Neural cell (in vitro differentiated cells): ENCODE measurements around the gene CEL.

ENCODE experiments used
- EP300 ChIP-seq: fragments of 450-650 bp; conservative IDR thresholded peaks from 2 replicates; pipeline ENCODE4 v1.6.1; 2014; ENCODE audit warnings: antibody characterized with exemption, mild to moderate bottlenecking, moderate library complexity; ENCODE audit not compliant: poor library complexity, severe bottlenecking
- EZH2 ChIP-seq: fragments of 200-600, 300-800 bp; shearing (Covaris generic), sonication (generic); IDR thresholded peaks from 2 replicates; pipeline ENCODE4 v1.6.1; 2014; ENCODE audit warnings: antibody characterized with exemption, low read length, borderline replicate concordance, mild to moderate bottlenecking; ENCODE audit not compliant: insufficient read depth, poor library complexity, severe bottlenecking
- MXI1 ChIP-seq: fragments of 450-650 bp; conservative IDR thresholded peaks from 2 replicates; pipeline ENCODE4 v1.6.1; 2014; ENCODE audit warnings: antibody characterized with exemption, mild to moderate bottlenecking; ENCODE audit not compliant: poor library complexity, severe bottlenecking
- POLR2AphosphoS5 ChIP-seq: IDR thresholded peaks from 2 replicates; pipeline ENCODE4 v1.6.1; 2012
- RAD21 ChIP-seq: fragments of 450-650 bp; conservative IDR thresholded peaks from 2 replicates; pipeline ENCODE4 v1.6.1; 2014; ENCODE audit warnings: antibody characterized with exemption, mild to moderate bottlenecking, moderate library complexity
- TAF1 ChIP-seq: IDR thresholded peaks from 2 replicates; pipeline ENCODE4 v1.6.1; 2012; ENCODE audit warnings: low read depth
- TF ChIP-seq, protein P1 (sequence below): fragments of 450-650 bp; IDR thresholded peaks from 2 replicates; pipeline ENCODE4 v1.5.1; 2014; ENCODE audit warnings: antibody characterized with exemption, mild to moderate bottlenecking, moderate library complexity; ENCODE audit not compliant: poor library complexity, severe bottlenecking
- TF ChIP-seq, protein P2 (sequence below): IDR thresholded peaks from 2 replicates; pipeline ENCODE4 v1.6.1; 2012; ENCODE audit warnings: borderline replicate concordance

DNA sequence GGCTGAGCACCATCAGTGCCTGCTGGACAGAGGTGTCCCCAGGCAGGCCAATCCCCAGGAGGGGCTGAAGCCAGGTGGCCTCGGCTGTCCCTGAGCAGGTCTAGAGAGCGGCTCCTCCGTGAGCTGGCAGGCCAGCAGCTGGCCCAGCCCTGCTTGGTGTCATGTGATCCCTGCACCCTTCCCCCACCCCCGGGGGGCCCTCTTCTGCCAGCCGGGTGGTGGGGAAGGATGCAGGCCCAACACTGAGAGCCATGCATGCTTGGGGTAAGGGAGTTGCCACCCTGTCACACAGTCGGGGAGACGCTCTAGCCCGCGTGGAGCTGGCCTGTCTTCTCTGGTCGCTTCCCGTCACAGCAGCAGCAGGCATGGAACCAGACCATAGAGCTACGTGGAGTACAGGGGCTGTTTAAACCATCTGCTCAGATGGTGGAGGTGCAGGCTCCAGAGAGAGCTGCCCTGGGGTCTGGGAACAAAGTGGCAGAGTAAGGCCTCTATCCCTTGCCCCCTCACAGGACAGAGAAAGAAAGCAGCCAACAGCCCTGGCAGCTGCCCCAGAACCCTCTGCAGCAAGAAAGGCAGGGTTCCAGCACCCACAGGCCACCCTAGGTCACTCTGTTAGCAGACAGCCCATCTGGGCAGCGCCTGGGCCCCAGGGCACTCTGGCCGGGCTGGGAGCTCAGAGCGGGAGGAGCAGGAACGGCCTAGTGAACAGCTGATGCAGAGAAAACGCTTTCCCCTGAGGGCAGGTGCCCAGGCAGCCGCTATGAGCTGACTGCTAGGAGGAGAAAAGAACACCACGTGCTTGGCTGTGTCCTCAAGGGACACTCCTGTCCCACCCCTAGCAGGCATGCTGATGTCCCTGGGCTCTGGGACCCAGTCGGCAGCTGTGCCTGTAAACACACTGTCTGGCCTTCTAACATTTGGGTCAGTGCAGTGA lies 52.4 kb downstream of the CEL start:
- TF ChIP-seq, protein P1, sequence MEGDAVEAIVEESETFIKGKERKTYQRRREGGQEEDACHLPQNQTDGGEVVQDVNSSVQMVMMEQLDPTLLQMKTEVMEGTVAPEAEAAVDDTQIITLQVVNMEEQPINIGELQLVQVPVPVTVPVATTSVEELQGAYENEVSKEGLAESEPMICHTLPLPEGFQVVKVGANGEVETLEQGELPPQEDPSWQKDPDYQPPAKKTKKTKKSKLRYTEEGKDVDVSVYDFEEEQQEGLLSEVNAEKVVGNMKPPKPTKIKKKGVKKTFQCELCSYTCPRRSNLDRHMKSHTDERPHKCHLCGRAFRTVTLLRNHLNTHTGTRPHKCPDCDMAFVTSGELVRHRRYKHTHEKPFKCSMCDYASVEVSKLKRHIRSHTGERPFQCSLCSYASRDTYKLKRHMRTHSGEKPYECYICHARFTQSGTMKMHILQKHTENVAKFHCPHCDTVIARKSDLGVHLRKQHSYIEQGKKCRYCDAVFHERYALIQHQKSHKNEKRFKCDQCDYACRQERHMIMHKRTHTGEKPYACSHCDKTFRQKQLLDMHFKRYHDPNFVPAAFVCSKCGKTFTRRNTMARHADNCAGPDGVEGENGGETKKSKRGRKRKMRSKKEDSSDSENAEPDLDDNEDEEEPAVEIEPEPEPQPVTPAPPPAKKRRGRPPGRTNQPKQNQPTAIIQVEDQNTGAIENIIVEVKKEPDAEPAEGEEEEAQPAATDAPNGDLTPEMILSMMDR: no peak
- TF ChIP-seq POLR2AphosphoS5 (no peak), EP300 (no peak), RAD21 (no peak), TAF1 (no peak), MXI1 (no peak), EZH2 (no peak)
- TF ChIP-seq, protein P2, sequence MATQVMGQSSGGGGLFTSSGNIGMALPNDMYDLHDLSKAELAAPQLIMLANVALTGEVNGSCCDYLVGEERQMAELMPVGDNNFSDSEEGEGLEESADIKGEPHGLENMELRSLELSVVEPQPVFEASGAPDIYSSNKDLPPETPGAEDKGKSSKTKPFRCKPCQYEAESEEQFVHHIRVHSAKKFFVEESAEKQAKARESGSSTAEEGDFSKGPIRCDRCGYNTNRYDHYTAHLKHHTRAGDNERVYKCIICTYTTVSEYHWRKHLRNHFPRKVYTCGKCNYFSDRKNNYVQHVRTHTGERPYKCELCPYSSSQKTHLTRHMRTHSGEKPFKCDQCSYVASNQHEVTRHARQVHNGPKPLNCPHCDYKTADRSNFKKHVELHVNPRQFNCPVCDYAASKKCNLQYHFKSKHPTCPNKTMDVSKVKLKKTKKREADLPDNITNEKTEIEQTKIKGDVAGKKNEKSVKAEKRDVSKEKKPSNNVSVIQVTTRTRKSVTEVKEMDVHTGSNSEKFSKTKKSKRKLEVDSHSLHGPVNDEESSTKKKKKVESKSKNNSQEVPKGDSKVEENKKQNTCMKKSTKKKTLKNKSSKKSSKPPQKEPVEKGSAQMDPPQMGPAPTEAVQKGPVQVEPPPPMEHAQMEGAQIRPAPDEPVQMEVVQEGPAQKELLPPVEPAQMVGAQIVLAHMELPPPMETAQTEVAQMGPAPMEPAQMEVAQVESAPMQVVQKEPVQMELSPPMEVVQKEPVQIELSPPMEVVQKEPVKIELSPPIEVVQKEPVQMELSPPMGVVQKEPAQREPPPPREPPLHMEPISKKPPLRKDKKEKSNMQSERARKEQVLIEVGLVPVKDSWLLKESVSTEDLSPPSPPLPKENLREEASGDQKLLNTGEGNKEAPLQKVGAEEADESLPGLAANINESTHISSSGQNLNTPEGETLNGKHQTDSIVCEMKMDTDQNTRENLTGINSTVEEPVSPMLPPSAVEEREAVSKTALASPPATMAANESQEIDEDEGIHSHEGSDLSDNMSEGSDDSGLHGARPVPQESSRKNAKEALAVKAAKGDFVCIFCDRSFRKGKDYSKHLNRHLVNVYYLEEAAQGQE: no peak
